ENCODE results near the gene ANK3.
A peak's percentile ranks its signal among the peaks of the same experiment; 100 is the strongest.

The ANK3 gene

GRCh38 chr10:60031183-60031582 is 358.5 kb downstream of the ANK3 start:
- DNase-seq (ENCODE audit: low spot score): no peak

GRCh38 chr10:60029475-60029874 is 360.2 kb downstream of the ANK3 start:
- DNase-seq (ENCODE audit: low spot score): no peak

DNA sequence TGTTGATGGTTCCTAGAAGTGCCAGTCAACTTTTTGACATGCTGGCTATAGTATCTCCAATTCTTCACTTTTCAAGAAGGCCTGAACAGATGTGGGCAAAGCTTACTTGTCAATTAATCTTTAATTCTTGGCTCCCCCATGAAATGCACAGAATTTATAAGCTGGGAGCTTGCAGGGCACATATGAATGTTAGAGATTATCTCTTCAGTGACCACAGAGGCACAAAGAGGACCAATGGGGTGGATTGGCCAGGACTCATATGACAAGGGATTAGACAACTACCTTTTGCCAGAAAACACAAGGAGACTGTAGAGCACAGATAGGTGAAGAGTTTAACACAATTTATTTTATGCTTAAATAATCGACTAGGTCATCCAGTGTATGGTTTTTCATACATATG is 361.6 kb downstream of the ANK3 start:
- no peak for DNase-seq (ENCODE audit: low spot score)

DNA sequence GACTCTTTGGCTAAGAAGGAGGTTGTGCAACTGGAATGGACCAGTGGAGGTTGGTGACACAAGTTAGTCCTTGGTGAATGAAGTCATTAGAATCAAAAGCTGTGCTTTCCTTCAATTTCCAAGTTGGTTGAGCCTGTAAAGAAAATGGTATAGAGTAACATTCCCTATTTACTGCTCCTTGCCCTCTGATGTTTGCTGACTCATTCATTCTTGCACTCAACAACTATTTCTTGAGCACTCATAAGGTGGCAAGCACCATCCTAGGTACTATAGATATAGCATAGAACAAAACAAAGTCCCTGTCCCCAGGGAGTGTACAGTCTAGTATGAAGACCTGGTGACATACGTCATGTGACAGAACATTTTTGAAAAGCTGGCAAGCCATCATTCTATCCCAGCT is 364.4 kb downstream of the ANK3 start:
- no peak for DNase-seq (ENCODE audit: low spot score)

DNA sequence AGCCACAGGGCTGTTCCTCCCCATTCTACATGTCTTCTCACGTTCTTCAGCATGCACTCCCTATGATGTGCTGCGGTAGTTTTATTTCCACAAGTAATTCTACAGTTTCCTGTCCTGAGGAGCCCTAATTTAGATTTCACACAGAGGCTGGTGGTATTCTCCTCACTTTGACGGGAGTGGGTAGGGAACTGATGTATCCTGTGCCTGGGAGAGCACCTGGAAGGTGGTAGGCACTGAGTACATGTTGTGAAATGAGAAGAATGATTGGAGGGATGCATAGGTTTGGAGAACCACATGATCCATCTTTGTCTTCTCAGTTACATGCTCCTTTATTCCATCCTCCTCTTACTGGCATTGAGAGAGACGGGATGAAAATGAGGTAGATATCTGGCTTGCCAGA is 365.2 kb downstream of the ANK3 start:
- no peak for DNase-seq (ENCODE audit: low spot score)

DNA sequence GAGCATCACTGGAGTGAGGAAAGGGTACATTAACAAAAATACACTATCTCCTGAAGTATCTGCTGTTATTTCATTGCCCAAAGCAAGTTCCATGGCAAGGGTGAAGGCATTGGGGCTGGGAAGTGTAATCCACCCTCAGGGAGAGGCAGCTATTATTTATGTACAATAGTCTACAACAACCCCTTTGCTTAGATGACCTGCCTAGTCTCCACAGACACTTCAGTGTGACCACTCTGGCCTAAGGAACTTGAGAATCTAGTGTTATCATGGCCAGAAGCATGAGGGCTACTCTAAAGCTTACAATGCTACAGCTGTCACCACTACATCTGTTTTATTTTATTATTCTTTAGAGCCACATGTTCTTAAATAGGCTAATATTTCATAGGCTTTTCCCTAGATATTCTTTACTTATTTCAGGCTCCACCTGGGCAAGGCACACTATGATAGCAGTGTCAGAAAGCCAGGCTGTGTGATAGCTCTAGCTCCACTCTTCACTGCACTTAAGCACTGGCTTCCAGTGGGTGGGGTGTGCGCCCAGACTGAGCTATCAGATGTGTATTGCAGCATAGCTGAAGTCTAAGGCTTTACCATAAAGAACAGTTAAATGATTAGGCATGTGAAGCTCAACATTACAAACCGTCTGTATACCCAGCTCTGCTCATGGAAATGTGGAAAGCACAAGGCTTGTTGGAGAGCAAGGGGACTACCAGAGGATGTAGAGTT is 366.4 kb downstream of the ANK3 start:
- DNase-seq (ENCODE audit: low spot score): no peak

GRCh38 chr10:60021361-60021760 is 368.3 kb downstream of the ANK3 start:
- DNase-seq (ENCODE audit: low spot score): no peak

DNA sequence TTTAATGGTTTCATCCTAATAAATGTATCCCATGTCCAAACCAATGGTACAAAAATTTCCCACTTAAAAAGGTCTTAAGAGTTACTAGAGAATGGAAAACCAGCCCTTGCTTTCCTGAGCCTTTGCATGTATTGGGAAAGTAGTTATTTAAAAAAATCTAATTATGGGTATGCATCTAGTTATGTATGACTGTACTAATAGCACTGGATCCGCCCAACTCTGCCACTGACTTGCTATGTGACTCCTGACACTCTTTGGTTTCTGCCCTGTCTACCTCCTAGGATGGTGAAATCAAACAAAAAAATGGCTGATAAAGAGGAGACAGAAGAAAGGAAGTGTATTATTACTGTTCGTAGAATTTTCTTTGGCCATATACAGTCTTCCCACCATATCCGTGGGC is 372.9 kb downstream of the ANK3 start:
- no peak for DNase-seq (ENCODE audit: low spot score)

- DNase-seq (ENCODE audit: low spot score): no peak
These were observed 379.8 kb downstream of the ANK3 start for GRCh38 chr10:60009710-60010383.

- DNase-seq (ENCODE audit: low spot score): no peak
These were observed 380.4 kb downstream of the ANK3 start for GRCh38 chr10:60009276-60009675.

- no peak for DNase-seq (ENCODE audit: low spot score)
These were observed 380.9 kb downstream of the ANK3 start for GRCh38 chr10:60008816-60009215.

- DNase-seq (ENCODE audit: low spot score): no peak
These were observed 383.6 kb downstream of the ANK3 start for GRCh38 chr10:60006062-60006461.

- DNase-seq (ENCODE audit: low spot score): no peak
These were observed 385.8 kb downstream of the ANK3 start for GRCh38 chr10:60003651-60004523.

DNA sequence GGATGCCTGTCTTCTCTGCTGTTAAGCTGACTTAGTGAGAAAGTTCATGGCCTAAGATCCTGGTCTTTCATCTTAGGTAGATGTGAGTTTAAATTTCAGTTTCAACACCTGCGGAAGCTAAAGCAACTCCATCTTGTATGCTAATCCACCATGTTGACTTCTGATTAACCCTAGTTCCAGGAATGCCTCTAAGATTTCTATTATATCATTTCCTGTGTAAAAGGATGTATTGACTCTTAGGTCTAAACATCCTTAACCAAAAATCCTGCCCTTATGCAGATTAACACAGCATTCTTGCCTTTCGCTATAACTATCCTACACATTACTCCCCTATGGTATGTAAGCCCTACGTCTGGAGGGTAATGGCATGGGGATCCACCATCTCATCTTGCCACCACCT is 388.9 kb downstream of the ANK3 start:
- DNase-seq (ENCODE audit: low spot score): peak; percentile 3

DNA sequence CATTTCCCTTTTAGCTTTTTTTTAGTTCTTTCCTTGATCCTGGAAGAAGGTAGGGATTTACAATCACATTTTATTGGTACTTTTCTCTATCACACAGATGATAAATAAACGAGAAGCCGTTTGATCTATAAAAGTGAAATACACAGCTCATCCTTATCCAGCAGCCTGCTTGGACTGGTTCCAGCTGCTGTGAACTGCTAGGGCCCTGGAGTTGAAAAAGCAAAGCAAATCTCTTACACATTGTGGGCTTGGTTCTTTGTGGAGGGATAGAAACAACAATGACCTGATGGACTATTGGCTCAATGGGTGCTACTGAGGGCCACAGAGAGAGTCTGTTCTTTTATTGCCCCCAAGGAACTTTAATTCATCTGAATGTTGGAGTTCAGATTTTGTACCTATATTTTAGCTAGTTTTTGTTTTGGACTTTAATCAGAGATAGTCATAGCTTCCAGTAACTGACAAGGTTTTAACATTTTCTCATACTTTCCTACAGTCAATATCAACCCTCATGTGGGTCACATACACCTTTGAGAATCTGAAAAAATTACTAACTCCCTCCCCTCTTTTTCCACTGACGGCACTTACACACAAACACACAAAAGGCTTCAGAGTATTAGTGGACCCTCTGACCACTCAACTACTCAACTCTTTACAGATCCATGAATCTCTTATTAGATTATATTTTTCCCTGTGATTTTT is 391.7 kb downstream of the ANK3 start:
- DNase-seq (ENCODE audit: low spot score): no peak

GRCh38 chr10:59995862-59996261 is 393.8 kb downstream of the ANK3 start:
- no peak for DNase-seq (ENCODE audit: low spot score)

DNA sequence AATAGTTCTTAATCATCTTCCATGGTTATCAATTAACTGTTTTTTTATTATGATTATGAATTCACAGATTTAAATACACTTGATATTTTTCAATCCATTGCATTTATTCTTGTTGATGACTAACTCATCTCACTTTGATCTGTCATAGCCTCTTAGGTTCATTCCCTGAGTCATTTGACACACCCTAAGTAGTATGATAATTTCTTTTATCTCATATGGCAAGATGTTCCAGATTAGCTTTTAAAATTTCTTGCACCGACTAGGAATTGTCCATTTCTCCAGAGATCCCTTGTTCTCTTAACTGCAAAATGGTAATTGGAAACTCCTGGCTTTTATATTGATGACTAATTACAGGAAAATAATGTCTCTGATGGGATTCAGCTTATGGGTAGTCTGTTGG is 395.7 kb downstream of the ANK3 start:
- DNase-seq (ENCODE audit: low spot score): no peak

DNA sequence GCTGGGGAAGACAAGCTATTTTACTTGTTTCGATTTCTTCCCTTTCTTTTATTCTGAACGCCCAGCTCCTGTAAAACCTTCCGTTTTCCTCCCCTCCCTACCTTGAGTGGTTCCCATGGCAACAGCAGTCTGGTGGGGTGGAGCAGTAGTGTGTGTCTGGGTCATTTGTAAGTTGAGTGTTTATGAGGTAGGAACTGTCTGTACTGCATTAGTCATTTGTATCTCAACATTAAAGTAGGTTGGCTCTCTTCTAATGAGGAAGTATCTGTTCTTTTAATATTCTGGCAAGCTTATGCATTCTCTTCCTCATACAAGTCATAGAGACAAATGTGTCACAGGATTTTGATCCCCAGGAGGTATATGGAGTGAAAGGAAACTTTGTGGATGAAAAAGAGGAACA is 398.0 kb downstream of the ANK3 start:
- DNase-seq (ENCODE audit: low spot score): no peak

DNA sequence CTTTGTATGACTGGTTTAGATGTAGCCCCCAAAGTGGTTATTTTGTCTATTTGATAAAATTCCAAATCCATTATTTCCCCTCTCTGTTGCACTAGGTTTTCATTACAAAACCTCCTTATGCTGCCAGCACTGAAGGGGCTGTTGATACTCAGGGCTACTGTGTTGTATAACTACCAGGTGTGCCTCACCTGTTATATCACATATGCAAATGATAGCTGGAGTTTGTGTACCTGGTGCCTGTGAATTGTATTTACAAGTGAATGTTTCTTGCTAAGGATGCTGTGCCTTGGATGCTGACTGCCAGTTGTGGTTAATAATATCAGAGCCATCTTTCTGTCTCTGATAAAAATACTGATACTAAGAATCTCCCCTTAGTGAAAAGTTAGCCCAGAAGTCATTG is 398.6 kb downstream of the ANK3 start:
- DNase-seq (ENCODE audit: low spot score): no peak

- DNase-seq (ENCODE audit: low spot score): no peak
These were observed 404.0 kb downstream of the ANK3 start for GRCh38 chr10:59985639-59986038.

GRCh38 chr10:59984415-59984814 is 405.3 kb downstream of the ANK3 start:
- no peak for DNase-seq (ENCODE audit: low spot score)

DNA sequence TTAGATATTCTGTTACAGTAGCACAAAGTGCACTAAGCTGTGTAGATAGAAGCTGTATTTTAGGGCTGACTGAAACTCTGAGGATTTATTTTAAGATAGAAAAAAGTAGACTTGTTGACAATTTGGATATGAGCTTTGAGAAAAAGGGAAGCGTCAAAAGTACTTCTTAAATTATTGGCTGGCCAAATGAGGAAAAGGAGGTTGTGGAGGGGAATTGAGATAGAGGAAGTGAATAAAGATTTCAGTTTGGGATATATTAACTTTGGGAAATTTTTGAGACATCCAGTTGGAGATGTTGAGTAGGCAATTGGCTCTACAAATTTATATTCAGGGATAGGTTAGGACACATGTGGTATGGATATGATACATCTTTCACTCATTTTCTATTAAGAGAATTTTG is 409.3 kb downstream of the ANK3 start:
- DNase-seq (ENCODE audit: low spot score): no peak

Measured in activated CD4-positive, alpha-beta T cell treated with anti-CD3 and anti-CD28 coated beads, Interleukin-2, Interleukin-4, amounts not matched to agents 100 ng/mL and 50 ng/mL, durations not matched to agents 16 hours and 8 hours (primary cell).